Common myeloid progenitor, CD34-positive (primary cell): ENCODE measurements around the gene SERPINE3.

Experiments
- CTCF ChIA-PET: fragments of 350-600 bp; sonication (Branson Sonifier 250); formaldehyde crosslinking; loops from one replicate; lab custom pipeline; 2021; ENCODE audit warnings: antibody characterized with exemption; lab: Charles Lee
- POLR2A ChIA-PET: fragments of 350-600 bp; sonication (Branson Sonifier 250); formaldehyde crosslinking; loops from one replicate; lab custom pipeline; 2021; ENCODE audit warnings: antibody characterized with exemption; lab: Charles Lee
- DNase-seq, 3 donors: peaks; one replicate each; pipeline versions ENCODE4 v3.0.0 to v3.0.0-alpha.2; 2013
- H3K27ac ChIP-seq, 2 experiments: 1 replicate in 1 of 2; 2 replicates in 1 of 2; pipeline ENCODE4 v1.7.0; 2013; ENCODE audit warnings: inconsistent platforms in 2 of 2, low read length in 2 of 2, mild to moderate bottlenecking in 2 of 2, low read depth in 1 of 2, moderate library complexity in 1 of 2; ENCODE audit not compliant: severe bottlenecking in 2 of 2, insufficient read depth in 1 of 2, poor library complexity in 1 of 2
- H3K27me3 ChIP-seq, 5 experiments: replicated peaks in 2 of 5; 1 replicate in 3 of 5; 2 replicates in 2 of 5; pipeline versions ENCODE4 v1.6.1 to v1.7.0; 2013; ENCODE audit warnings: low read length in 4 of 5, mild to moderate bottlenecking in 2 of 5, moderate library complexity in 2 of 5, inconsistent platforms in 1 of 5; ENCODE audit not compliant: insufficient read depth in 5 of 5, control insufficient read depth in 4 of 5
- H3K36me3 ChIP-seq, 4 experiments: 1 replicate in 2 of 4; 2 replicates in 2 of 4; pipeline versions ENCODE4 v1.6.1 to v1.7.0; 2013; ENCODE audit warnings: low read length in 3 of 4, control low read depth in 1 of 4, mild to moderate bottlenecking in 1 of 4; ENCODE audit not compliant: control insufficient read depth in 4 of 4, insufficient read depth in 4 of 4
- H3K4me1 ChIP-seq, 4 experiments: 1 replicate in 3 of 4; 2 replicates in 1 of 4; pipeline versions ENCODE4 v1.6.1 to v1.7.1; 2013; ENCODE audit warnings: low read length in 3 of 4, mild to moderate bottlenecking in 3 of 4, control low read depth in 1 of 4, inconsistent platforms in 1 of 4, moderate library complexity in 1 of 4; ENCODE audit not compliant: control insufficient read depth in 4 of 4, insufficient read depth in 4 of 4; ENCODE audit errors: control extremely low read depth in 1 of 4
- H3K4me3 ChIP-seq, 7 experiments: 1 replicate in 4 of 7; 2 replicates in 3 of 7; pipeline versions ENCODE4 v1.5.1 to v1.7.0; 2013; ENCODE audit warnings: mild to moderate bottlenecking in 7 of 7, low read length in 6 of 7, moderate library complexity in 6 of 7, inconsistent platforms in 2 of 7, low read depth in 2 of 7, control low read depth in 1 of 7; ENCODE audit not compliant: insufficient read depth in 4 of 7, control insufficient read depth in 1 of 7; ENCODE audit errors: extremely low read depth in 1 of 7
- H3K9me3 ChIP-seq, 5 experiments: 1 replicate in 4 of 5; 2 replicates in 1 of 5; pipeline versions ENCODE4 v1.6.1 to v1.7.1; 2013; ENCODE audit warnings: low read length in 4 of 5, mild to moderate bottlenecking in 2 of 5, inconsistent platforms in 1 of 5, low read depth in 1 of 5, moderate library complexity in 1 of 5; ENCODE audit not compliant: control insufficient read depth in 4 of 5, insufficient read depth in 2 of 5; ENCODE audit errors: control extremely low read depth in 1 of 5
- WGBS: methylation state at CpG from one replicate; pipeline ENCODE4 v1.1.5; 2013; ENCODE audit not compliant: insufficient coverage; 5-methylcytosine and 5-hydroxymethylcytosine counted together

SERPINE3 gene

DNA sequence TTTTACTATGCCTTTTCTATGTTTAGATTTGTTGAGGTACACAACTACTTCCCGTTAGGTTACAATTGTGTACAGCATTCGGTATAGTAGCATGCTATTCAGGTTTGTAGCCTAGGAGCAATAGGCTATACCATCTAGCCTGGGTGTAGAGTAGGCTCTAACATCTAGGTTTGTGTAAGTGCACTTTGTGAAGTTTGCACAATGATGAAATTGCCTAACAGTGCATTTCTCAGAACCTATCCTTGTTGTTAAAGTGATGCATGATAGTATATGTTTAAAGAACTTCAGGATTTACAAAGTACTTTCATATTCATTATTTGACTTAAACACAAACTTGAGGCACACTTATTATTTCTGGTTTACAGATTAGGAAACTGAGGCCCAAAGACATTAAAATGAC, 11.5 kb upstream of the SERPINE3 start:
- H3K4me3 ChIP-seq, result no peak overlapping the region
- H3K27ac ChIP-seq, result no peak overlapping the region
- peaks cover 11 to 32% (median 24%) of the 10 kb centered on the region in 4 experiments for H3K4me1 ChIP-seq
- H3K9me3 ChIP-seq, result no peaks in the 10 kb centered on the region
- WGBS, result 100% methylated on average over 2 of the region's 2 CpGs
- CTCF ChIA-PET, result interaction anchor here (0.7 to 1.6 kb wide), 2 partner anchors 12 to 47 kb away, joined by 4 read pairs; no protein-coding TSS in a partner anchor
- POLR2A ChIA-PET, result no interaction called here
- no peaks in the 10 kb centered on the region for H3K27me3 ChIP-seq
- no peak for DNase-seq
- H3K36me3 ChIP-seq, result no peaks in the 10 kb centered on the region

DNA sequence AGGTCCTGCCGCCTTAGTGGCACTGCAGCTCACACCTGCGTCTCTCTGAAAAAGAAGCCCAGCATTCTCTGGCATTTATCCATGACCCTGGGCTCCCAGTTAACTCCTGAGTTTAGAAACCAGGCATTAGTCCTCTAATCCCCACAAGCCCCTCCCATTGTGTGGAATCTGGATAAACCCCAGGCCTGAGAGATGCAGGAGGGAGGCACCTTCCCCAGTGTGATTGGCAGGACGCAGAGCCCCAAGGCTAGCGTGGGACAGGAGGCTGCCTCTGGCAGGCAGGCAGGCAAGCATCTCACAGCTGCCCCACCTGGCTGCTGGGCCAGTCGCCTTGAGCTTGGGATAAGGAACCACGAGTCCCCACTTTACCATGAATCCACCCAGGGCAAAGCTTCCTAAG, 11.0 kb upstream of the SERPINE3 start:
- CTCF ChIA-PET, result interaction anchor here (1.6 kb wide), 2 partner anchors 13 to 42 kb away, joined by 4 to 6 read pairs; no protein-coding TSS in a partner anchor
- DNase-seq, result no peak
- Histone ChIP-seq H3K4me3 (no peak overlapping the region), H3K36me3 (no peaks in the 10 kb centered on the region), H3K4me1 (peaks cover 11 to 32% (median 24%) of the 10 kb centered on the region in 4 experiments), H3K27me3 (no peaks in the 10 kb centered on the region), H3K27ac (no peak overlapping the region), H3K9me3 (no peaks in the 10 kb centered on the region)
- POLR2A ChIA-PET, result no interaction called here
- 97% methylated on average over 4 of the region's 6 CpGs for WGBS

DNA sequence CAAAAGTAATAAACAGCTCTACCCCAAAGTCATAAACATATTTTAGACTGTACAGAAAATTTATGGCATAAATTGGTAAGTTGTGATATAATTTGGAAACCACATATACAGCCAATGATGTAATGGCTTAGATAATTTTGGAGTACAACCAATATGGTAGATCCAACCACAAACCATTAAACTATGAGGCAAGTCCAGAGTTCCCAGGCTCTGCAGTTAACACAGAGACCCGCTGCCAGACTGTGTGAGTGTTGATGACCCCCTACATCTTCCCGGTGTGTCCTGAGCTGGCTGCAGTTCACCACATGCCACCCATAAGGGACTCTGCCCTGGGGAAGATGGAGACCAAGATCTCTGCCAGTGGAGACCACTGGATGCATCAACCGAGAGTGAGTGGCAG, 9.9 kb upstream of the SERPINE3 start:
- H3K36me3 ChIP-seq, result no peaks in the 10 kb centered on the region
- ChIA-PET POLR2A (no interaction called here), CTCF (interaction anchor here (1.3 to 1.6 kb wide), 3 partner anchors 8 to 43 kb away, joined by 3 to 6 read pairs (median 4); no protein-coding TSS in a partner anchor)

DNA sequence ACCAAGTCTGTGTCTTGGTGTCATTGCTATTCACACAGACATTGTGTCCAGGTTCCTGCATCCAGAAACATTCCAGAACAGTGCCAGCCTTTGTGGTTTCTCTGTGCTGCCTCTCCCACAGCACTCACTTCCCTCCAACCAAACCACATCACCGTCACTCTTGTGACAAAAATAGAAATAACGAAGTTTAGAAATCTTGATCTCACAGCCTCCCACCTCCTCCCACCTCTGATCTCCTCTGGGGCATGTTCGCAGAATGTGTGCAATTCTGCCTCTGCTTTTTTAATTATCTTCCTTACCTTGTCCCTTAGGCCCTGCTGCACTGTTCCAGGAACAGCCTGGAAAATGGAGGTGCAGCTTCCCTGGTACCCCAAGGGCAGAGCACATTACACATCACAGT, 8.7 kb upstream of the SERPINE3 start:
- H3K27me3 ChIP-seq, result no peaks in the 10 kb centered on the region
- peak overlapping the region in 1 of 2 experiments; percentile 21 for H3K27ac ChIP-seq
- 0% methylated on average over 3 of the region's 3 CpGs for WGBS
- POLR2A ChIA-PET, result interaction anchor here (0.7 kb wide), 1 partner anchor 221 kb away, joined by 3 read pairs; no protein-coding TSS in a partner anchor
- H3K4me1 ChIP-seq, result peaks cover 11 to 32% (median 24%) of the 10 kb centered on the region in 4 experiments
- no peaks in the 10 kb centered on the region for H3K36me3 ChIP-seq
- CTCF ChIA-PET, result interaction anchor here (1.1 kb wide), 1 partner anchor 48 kb away, joined by 3 read pairs; no protein-coding TSS in a partner anchor
- peak overlapping the region in 4 of 7 experiments; percentile 2 to 49 (median 18) for H3K4me3 ChIP-seq
- peak; percentile 55 to 92 (median 87) for DNase-seq
- H3K9me3 ChIP-seq, result no peaks in the 10 kb centered on the region

More for the DNA sequence above, 9.9 kb upstream of the SERPINE3 start:
- H3K4me1 ChIP-seq, result peaks cover 11 to 32% (median 24%) of the 10 kb centered on the region in 4 experiments
- no peaks in the 10 kb centered on the region for H3K27me3 ChIP-seq
- no peak overlapping the region for H3K4me3 ChIP-seq
- no peak for DNase-seq
- no peak overlapping the region for H3K27ac ChIP-seq
- 93% methylated on average over 2 of the region's 3 CpGs for WGBS
- H3K9me3 ChIP-seq, result no peaks in the 10 kb centered on the region

DNA sequence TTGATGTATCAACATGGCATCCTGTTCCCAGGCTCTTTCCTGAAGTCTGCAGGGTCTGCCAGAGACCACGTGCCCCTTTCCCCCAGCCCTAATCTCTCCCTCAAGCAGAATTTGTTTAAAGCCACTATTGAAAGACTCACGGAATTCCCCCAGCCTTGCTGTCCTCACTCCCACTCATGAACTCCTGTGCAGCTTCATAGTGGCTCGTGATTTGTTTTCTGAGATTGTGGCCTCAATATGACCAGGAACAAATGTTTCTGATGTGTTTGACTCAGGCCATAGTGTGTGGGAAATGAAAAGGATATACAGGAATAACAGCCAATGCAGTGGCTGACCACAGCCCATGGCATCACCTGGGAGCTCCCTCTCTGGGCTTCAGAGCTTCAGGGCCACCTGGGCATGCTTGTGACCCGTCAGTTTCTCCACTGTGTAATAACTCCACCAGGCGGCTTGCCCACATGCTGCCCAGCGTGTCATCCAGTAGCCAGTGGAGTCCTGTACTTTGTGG, 8.1 kb upstream of the SERPINE3 start:
- ChIA-PET POLR2A (interaction anchor here (0.6 to 0.7 kb wide), 2 partner anchors 12 to 220 kb away, joined by 3 read pairs; no protein-coding TSS in a partner anchor), CTCF (interaction anchor here (1.1 kb wide), 1 partner anchor 48 kb away, joined by 3 read pairs; no protein-coding TSS in a partner anchor)
- Histone ChIP-seq H3K27me3 (no peaks in the 10 kb centered on the region), H3K4me1 (peaks cover 11 to 32% (median 24%) of the 10 kb centered on the region in 4 experiments), H3K27ac (peak overlapping the region in 1 of 2 experiments; percentile 21), H3K36me3 (no peaks in the 10 kb centered on the region), H3K9me3 (no peaks in the 10 kb centered on the region), H3K4me3 (peak overlapping the region in 3 of 7 experiments; percentile 2 to 49 (median 5))
- 69% methylated on average over 6 of the region's 6 CpGs for WGBS
- peak in 2 of 3 donors; percentile 45 to 49 for DNase-seq

DNA sequence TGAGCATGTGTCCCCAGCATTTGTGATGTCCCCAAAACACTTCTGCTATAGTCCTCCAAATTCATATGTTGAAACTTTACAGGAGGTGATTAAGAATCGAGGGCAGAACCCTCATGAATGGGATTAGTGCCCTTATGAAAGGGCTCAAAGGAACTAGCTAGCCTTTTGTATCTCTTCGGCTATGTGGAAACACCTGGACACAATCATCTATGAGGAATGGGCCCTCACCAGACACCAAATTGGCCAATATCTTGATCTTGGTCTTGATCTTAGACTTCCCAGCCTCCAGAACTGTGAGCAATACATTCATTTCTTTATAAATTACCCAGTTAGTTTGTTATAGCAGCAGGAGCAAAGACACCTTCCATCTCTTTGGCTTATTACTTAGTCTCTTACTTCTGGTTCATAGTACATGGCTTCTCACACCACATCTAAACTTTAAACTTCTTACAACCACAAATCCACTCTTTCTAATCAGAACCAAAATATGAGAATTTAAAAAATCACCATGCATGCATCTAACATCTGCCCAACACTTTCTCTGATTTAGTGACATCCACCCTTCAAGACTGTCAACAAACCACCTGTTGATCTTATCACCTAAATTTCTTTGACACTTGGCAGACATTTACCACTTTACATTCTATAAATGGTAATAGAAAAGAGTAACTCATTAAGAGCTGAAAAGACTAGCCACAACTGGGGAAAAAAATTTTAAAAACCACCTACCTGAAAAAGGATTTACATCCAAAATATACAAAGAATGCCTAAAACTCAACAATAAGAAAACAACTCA, 6.7 kb upstream of the SERPINE3 start:
- DNase-seq, result no peak
- no peaks in the 10 kb centered on the region for H3K36me3 ChIP-seq
- no peaks in the 10 kb centered on the region for H3K9me3 ChIP-seq
- H3K27ac ChIP-seq, result no peak overlapping the region
- POLR2A ChIA-PET, result no interaction called here
- CTCF ChIA-PET, result no interaction called here
- no peaks in the 10 kb centered on the region for H3K27me3 ChIP-seq
- WGBS, result 100% methylated on average over 2 of the region's 2 CpGs
- peaks cover 11 to 32% (median 22%) of the 10 kb centered on the region in 4 experiments for H3K4me1 ChIP-seq
- H3K4me3 ChIP-seq, result no peak overlapping the region

DNA sequence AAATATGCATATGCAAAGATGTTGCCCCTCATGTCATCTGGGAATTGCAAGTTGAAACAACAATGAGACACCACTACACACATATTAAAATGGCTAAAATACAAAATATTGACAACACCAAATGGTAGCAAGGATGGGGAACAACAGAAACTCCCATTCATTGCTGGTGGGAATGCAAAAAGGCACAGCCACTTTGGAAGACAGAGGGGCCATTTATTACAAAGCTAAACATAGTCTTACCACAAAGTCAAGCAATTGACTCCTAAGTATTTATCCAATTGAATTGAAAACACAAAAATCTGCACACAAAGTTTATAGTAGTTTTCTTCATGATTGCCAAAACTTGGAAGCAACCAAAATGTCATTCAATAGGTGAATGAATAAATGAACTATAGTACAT, 6.1 kb upstream of the SERPINE3 start:
- no peak for DNase-seq
- H3K4me1 ChIP-seq, result peaks cover 11 to 31% (median 23%) of the 10 kb centered on the region in 4 experiments
- H3K27me3 ChIP-seq, result no peaks in the 10 kb centered on the region
- CTCF ChIA-PET, result no interaction called here
- H3K4me3 ChIP-seq, result no peak overlapping the region
- POLR2A ChIA-PET, result no interaction called here
- H3K9me3 ChIP-seq, result no peaks in the 10 kb centered on the region
- no peaks in the 10 kb centered on the region for H3K36me3 ChIP-seq
- H3K27ac ChIP-seq, result no peak overlapping the region
